ENCODE data around the gene POU2F2.

Gene POU2F2

DNA sequence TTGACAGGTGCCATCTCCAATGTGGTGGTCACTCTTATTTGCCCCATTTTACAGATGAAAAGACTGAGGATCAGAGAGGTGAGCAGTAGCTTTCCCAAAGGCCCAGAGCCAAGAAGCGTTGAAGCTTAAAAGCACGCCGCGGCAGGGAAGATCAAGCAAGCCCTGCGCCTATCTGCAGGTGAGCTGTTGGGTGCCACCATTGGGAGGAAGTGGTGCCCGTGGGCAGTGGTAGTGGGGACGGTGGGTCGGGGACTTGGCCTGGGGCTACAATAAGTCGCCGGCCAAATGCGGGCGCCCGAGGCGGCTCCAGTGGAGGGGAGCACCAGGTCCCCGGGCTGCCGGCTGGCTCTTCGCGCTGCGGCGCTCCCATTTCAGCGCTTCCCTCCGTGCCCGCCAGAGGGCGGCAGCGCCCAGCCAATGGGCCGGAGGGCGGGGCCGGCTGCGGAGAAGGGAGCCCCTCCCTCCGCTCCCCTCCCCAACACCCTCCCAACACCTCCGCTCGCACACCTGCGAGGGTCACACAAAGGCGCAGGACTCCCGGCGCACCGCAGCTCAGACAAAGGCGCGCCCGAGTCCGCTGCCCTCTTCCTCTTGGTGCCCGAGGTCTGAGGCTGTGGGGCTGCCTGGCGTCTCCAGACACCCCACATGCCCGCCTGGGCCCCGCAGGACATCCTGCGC, 744 bp upstream of the POU2F2 start:
- TF ChIP-seq BACH2 (CRISPR knock-in tag; IDR thresholded peaks at IDR 0.05; ENCODE audit: borderline replicate concordance): no peak
- TF ChIP-seq CSDC2 (CRISPR knock-in tag; IDR thresholded peaks at IDR 0.05): no peak
- TF ChIP-seq, protein P1, sequence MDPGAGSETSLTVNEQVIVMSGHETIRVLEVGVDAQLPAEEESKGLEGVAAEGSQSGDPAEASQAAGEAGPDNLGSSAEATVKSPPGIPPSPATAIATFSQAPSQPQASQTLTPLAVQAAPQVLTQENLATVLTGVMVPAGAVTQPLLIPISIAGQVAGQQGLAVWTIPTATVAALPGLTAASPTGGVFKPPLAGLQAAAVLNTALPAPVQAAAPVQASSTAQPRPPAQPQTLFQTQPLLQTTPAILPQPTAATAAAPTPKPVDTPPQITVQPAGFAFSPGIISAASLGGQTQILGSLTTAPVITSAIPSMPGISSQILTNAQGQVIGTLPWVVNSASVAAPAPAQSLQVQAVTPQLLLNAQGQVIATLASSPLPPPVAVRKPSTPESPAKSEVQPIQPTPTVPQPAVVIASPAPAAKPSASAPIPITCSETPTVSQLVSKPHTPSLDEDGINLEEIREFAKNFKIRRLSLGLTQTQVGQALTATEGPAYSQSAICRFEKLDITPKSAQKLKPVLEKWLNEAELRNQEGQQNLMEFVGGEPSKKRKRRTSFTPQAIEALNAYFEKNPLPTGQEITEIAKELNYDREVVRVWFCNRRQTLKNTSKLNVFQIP (CRISPR knock-in tag; IDR thresholded peaks at IDR 0.05; ENCODE audit: borderline replicate concordance, low read depth): no peak
- TF ChIP-seq ARNTL (CRISPR knock-in tag; IDR thresholded peaks at IDR 0.05; ENCODE audit: borderline replicate concordance, low read depth): no peak
- TF ChIP-seq, protein P2, sequence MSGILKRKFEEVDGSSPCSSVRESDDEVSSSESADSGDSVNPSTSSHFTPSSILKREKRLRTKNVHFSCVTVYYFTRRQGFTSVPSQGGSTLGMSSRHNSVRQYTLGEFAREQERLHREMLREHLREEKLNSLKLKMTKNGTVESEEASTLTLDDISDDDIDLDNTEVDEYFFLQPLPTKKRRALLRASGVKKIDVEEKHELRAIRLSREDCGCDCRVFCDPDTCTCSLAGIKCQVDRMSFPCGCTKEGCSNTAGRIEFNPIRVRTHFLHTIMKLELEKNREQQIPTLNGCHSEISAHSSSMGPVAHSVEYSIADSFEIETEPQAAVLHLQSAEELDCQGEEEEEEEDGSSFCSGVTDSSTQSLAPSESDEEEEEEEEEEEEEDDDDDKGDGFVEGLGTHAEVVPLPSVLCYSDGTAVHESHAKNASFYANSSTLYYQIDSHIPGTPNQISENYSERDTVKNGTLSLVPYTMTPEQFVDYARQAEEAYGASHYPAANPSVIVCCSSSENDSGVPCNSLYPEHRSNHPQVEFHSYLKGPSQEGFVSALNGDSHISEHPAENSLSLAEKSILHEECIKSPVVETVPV (CRISPR knock-in tag; IDR thresholded peaks at IDR 0.05): no peak
- no peak for TF ChIP-seq ZNF8 (CRISPR knock-in tag; IDR thresholded peaks at IDR 0.05)
- TF ChIP-seq ISL1 (CRISPR knock-in tag; IDR thresholded peaks at IDR 0.05): no peak
- TF ChIP-seq, protein P3, sequence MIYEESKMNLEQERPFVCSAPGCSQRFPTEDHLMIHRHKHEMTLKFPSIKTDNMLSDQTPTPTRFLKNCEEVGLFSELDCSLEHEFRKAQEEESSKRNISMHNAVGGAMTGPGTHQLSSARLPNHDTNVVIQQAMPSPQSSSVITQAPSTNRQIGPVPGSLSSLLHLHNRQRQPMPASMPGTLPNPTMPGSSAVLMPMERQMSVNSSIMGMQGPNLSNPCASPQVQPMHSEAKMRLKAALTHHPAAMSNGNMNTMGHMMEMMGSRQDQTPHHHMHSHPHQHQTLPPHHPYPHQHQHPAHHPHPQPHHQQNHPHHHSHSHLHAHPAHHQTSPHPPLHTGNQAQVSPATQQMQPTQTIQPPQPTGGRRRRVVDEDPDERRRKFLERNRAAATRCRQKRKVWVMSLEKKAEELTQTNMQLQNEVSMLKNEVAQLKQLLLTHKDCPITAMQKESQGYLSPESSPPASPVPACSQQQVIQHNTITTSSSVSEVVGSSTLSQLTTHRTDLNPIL (CRISPR knock-in tag; IDR thresholded peaks at IDR 0.05; ENCODE audit: low read depth): no peak
- TF ChIP-seq ZNF70 (CRISPR knock-in tag; IDR thresholded peaks at IDR 0.05): no peak
- TF ChIP-seq GLIS3 (CRISPR knock-in tag; IDR thresholded peaks at IDR 0.05): no peak
- no peak for TF ChIP-seq ZC3H10 (CRISPR knock-in tag; IDR thresholded peaks at IDR 0.05)
- TF ChIP-seq ESRRG (CRISPR knock-in tag; IDR thresholded peaks at IDR 0.05): no peak
- TF ChIP-seq ZNF565 (CRISPR knock-in tag; conservative IDR thresholded peaks at IDR 0.05; ENCODE audit: low read depth): no peak
- TF ChIP-seq, protein P4, sequence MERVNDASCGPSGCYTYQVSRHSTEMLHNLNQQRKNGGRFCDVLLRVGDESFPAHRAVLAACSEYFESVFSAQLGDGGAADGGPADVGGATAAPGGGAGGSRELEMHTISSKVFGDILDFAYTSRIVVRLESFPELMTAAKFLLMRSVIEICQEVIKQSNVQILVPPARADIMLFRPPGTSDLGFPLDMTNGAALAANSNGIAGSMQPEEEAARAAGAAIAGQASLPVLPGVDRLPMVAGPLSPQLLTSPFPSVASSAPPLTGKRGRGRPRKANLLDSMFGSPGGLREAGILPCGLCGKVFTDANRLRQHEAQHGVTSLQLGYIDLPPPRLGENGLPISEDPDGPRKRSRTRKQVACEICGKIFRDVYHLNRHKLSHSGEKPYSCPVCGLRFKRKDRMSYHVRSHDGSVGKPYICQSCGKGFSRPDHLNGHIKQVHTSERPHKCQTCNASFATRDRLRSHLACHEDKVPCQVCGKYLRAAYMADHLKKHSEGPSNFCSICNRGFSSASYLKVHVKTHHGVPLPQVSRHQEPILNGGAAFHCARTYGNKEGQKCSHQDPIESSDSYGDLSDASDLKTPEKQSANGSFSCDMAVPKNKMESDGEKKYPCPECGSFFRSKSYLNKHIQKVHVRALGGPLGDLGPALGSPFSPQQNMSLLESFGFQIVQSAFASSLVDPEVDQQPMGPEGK (CRISPR knock-in tag; IDR thresholded peaks at IDR 0.05; ENCODE audit: borderline replicate concordance): no peak
- TF ChIP-seq SNAI2 (CRISPR knock-in tag; IDR thresholded peaks at IDR 0.05): no peak
- no peak for TF ChIP-seq OSR1 (CRISPR knock-in tag; IDR thresholded peaks at IDR 0.05)
- no peak for TF ChIP-seq TCF4 (CRISPR knock-in tag; IDR thresholded peaks at IDR 0.05; ENCODE audit: borderline replicate concordance)
- TF ChIP-seq, protein P5, sequence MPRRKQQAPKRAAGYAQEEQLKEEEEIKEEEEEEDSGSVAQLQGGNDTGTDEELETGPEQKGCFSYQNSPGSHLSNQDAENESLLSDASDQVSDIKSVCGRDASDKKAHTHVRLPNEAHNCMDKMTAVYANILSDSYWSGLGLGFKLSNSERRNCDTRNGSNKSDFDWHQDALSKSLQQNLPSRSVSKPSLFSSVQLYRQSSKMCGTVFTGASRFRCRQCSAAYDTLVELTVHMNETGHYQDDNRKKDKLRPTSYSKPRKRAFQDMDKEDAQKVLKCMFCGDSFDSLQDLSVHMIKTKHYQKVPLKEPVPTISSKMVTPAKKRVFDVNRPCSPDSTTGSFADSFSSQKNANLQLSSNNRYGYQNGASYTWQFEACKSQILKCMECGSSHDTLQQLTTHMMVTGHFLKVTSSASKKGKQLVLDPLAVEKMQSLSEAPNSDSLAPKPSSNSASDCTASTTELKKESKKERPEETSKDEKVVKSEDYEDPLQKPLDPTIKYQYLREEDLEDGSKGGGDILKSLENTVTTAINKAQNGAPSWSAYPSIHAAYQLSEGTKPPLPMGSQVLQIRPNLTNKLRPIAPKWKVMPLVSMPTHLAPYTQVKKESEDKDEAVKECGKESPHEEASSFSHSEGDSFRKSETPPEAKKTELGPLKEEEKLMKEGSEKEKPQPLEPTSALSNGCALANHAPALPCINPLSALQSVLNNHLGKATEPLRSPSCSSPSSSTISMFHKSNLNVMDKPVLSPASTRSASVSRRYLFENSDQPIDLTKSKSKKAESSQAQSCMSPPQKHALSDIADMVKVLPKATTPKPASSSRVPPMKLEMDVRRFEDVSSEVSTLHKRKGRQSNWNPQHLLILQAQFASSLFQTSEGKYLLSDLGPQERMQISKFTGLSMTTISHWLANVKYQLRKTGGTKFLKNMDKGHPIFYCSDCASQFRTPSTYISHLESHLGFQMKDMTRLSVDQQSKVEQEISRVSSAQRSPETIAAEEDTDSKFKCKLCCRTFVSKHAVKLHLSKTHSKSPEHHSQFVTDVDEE (CRISPR knock-in tag; IDR thresholded peaks at IDR 0.05): no peak
- TF ChIP-seq ZFP30 (CRISPR knock-in tag; IDR thresholded peaks at IDR 0.05): no peak
- peak; percentile 90 for ATAC-seq

DNA sequence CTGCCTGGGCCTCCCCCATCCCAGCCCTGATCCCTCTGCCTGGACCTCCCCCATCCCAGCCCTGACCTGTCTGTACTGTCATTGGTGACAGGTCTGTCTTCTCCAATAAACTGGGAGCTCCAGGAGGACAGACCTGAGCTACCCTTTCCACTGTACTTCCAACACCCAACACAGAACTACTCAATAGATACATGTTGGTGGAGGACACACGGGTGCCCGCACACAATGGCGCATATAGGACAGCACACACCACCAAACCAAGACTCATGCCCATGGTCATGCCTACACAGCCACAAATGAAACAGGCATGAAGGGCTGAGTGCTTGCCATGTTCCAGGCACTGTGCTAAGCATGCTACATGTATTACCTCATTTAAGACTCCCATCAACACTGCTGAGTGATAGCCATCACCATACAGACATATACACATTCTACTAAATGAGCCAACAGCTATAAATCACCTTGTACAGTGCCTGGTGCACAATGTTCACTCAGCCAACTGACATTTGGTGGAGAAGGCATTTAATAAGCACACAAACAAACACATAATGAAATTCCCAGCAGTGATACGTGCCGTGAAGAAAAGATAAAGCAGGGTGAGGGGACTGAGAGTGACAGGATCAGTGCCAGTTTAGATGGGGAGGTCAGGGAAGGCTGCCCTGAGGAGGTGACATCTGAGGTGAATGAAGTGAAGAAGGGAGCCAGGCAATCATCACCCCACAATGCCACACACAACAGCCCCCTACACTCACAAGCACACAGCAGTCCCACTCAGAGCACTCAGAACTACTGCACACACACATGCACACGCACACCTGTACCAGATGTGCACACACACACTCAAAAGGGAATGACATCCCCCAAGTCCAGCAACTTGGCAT, 857 bp downstream of the POU2F2 start:
- ATAC-seq: no peak
- no peak for TF ChIP-seq OSR1 (CRISPR knock-in tag; IDR thresholded peaks at IDR 0.05)
- TF ChIP-seq, protein P2 (CRISPR knock-in tag; IDR thresholded peaks at IDR 0.05): no peak
- TF ChIP-seq, protein P3 (CRISPR knock-in tag; IDR thresholded peaks at IDR 0.05; ENCODE audit: low read depth): no peak
- no peak for TF ChIP-seq ZNF70 (CRISPR knock-in tag; IDR thresholded peaks at IDR 0.05)
- no peak for TF ChIP-seq ISL1 (CRISPR knock-in tag; IDR thresholded peaks at IDR 0.05)
